HepG2 (cell line): ENCODE measurements around the gene BAZ1A. TPM values are rescaled to one million over a fixed set of nuclear protein-coding genes. Genes with fewer than 3 reads are reported as not detected.

Source experiments
- ATAC-seq: fragments of 200-7000 bp; cut with Tn5 transposase; 3 replicates; pipeline ENCODE4 v1.9.1; 2020; ENCODE audit warnings: mild to moderate bottlenecking, moderate library complexity
- BruUV-seq: library from RNA; stranded (reverse); fragments of 400-500 nt; replicated peaks from 2 replicates; lab custom pipeline; 2021; lab: Mats Ljungman, UMichigan
- CTCF ChIA-PET: fragments of 300-600 bp; formaldehyde crosslinking; extraction: SDS; loops from one replicate; lab custom pipeline; 2021; ENCODE audit warnings: low total read pairs, inconsistent platforms, low intra/inter-chr PET ratio; lab: Yijun Ruan, JAX
- POLR2A ChIA-PET: fragments of 350-600 bp; sonication (Branson Sonifier 250); formaldehyde crosslinking; loops from one replicate; lab custom pipeline; 2020; ENCODE audit warnings: antibody characterized with exemption, inconsistent platforms; lab: Yijun Ruan, JAX
- DNase-seq: peaks from one replicate; pipeline ENCODE4 v3.0.0-alpha.2; 2015; ENCODE audit warnings: low spot score
- FAIRE-seq: peaks from 3 replicates; lab custom pipeline; 2011; peaks lifted over from hg19 to GRCh38; lab: Jason Lieb, UNC
- H2AFZ ChIP-seq: one replicate; pipeline ENCODE4 v1.6.1; 2011; ENCODE audit warnings: low read length, inconsistent platforms
- H3K27ac ChIP-seq: fragments of 300-600 bp; 3 replicates; pipeline ENCODE4 v1.8.0; 2011; ENCODE audit warnings: mixed run types, mild to moderate bottlenecking, mixed read lengths, low read length, inconsistent platforms; ENCODE audit not compliant: insufficient read depth; ENCODE audit errors: extremely low read length
- H3K27me3 ChIP-seq, 2 experiments: fragments of 200-600 bp in 1 of 2; 2 replicates in 1 of 2; 3 replicates in 1 of 2; pipeline versions ENCODE4 v1.6.0 to v1.8.0; 2011; ENCODE audit warnings: low read length in 2 of 2, mild to moderate bottlenecking in 2 of 2, moderate library complexity in 2 of 2, inconsistent platforms in 1 of 2; ENCODE audit not compliant: insufficient read depth in 2 of 2, control insufficient read depth in 1 of 2
- H3K36me3 ChIP-seq, 2 experiments: fragments of 200-600 bp in 1 of 2; replicated peaks in 1 of 2; 2 replicates in 1 of 2; 3 replicates in 1 of 2; pipeline versions ENCODE4 v1.5.1 to v1.8.0; 2011; ENCODE audit warnings: low read length in 2 of 2, inconsistent platforms in 1 of 2; ENCODE audit not compliant: insufficient read depth in 2 of 2, control insufficient read depth in 1 of 2
- H3K4me1 ChIP-seq: 2 replicates; pipeline ENCODE4 v1.5.1; 2012; ENCODE audit warnings: low read length, inconsistent platforms; ENCODE audit not compliant: insufficient read depth
- H3K4me2 ChIP-seq: 2 replicates; pipeline ENCODE4 v1.6.0; 2011; ENCODE audit warnings: low read depth, low read length, inconsistent platforms
- H3K4me3 ChIP-seq, 3 experiments: fragments of 200-600 bp in 1 of 3; sonication (generic), shearing (Covaris generic) in 1 of 3; replicated peaks in 1 of 3; 2 replicates each; pipeline ENCODE4 v1.5.1; 2011 to 2016; ENCODE audit warnings: low read length in 3 of 3, inconsistent platforms in 2 of 3, low read depth in 2 of 3, mild to moderate bottlenecking in 2 of 3, control low read depth in 1 of 3, mixed read lengths in 1 of 3; ENCODE audit not compliant: insufficient read depth in 1 of 3
- H3K79me2 ChIP-seq: one replicate; pipeline ENCODE4 v1.6.1; 2011; ENCODE audit warnings: low read length, inconsistent platforms; ENCODE audit not compliant: insufficient read depth
- H3K9ac ChIP-seq: 2 replicates; pipeline ENCODE4 v1.6.0; 2011; ENCODE audit warnings: mild to moderate bottlenecking, low read depth, low read length, inconsistent platforms; ENCODE audit not compliant: insufficient read depth
- H3K9me3 ChIP-seq: 2 replicates; pipeline ENCODE4 v1.5.1; 2012; ENCODE audit warnings: mild to moderate bottlenecking, low read length
- H4K20me1 ChIP-seq: 2 replicates; pipeline ENCODE4 v1.6.0; 2011; ENCODE audit warnings: inconsistent platforms, mild to moderate bottlenecking, low read length, moderate library complexity; ENCODE audit not compliant: insufficient read depth
- DNMT1 ChIP-seq: sonication (generic); formaldehyde crosslinking; IDR thresholded peaks from 2 replicates; pipeline ENCODE4 v1.5.1; 2020; ENCODE audit warnings: mild to moderate bottlenecking, missing genetic modification reagents
- LCORL ChIP-seq, 2 experiments: fragments of 450-650 bp in 1 of 2; sonication (generic) in 1 of 2; formaldehyde crosslinking in 1 of 2; IDR thresholded peaks; 2 replicates each; pipeline versions ENCODE4 v1.5.0 to v1.6.1; 2017 to 2020; ENCODE audit warnings: antibody characterized with exemption in 1 of 2, missing genetic modification reagents in 1 of 2
- MEF2D ChIP-seq: sonication (generic); formaldehyde crosslinking; IDR thresholded peaks from 2 replicates; pipeline ENCODE4 v1.5.1; 2020; ENCODE audit warnings: mild to moderate bottlenecking, missing genetic modification reagents
- ZNF615 ChIP-seq: sonication (generic); formaldehyde crosslinking; IDR thresholded peaks from 2 replicates; pipeline ENCODE4 v1.5.0; 2020; ENCODE audit warnings: mild to moderate bottlenecking, missing genetic modification reagents, borderline replicate concordance
- ZNF713 ChIP-seq: sonication (generic); formaldehyde crosslinking; IDR thresholded peaks from 2 replicates; pipeline ENCODE4 v1.4.0; 2020; ENCODE audit warnings: mild to moderate bottlenecking, missing genetic modification reagents
- ZSCAN21 ChIP-seq: sonication (generic); formaldehyde crosslinking; IDR thresholded peaks from 2 replicates; pipeline ENCODE4 v1.8.0; 2022; ENCODE audit warnings: mild to moderate bottlenecking, missing genetic modification reagents, moderate library complexity, borderline replicate concordance
- WGBS: methylation state at CpG from one replicate; pipeline ENCODE4 v1.1.6; 2017; ENCODE audit warnings: low lambda C conversion rate; 5-methylcytosine and 5-hydroxymethylcytosine counted together
- in situ Hi-C: cut with HindIII; loops from 2 replicates; pipeline ENCODE4 v1.10.0; 2017; ENCODE audit warnings: low pct_unique_long_range_greater_than_20kb; ENCODE audit not compliant: extremely low pct_ligation_motif_present
- intact Hi-C: fragments of 100-400 bp; cut with micrococcal nuclease; formaldehyde crosslinking; loops from one replicate; pipeline ENCODE4 v1.10.0; 2022; ENCODE audit not compliant: unreplicated experiment
- polyA plus RNA-seq, 8 experiments: library from polyadenylated mRNA; depleted of rRNA in 3 of 8; stranded (reverse) in 7 of 8; unstranded in 1 of 8; fragments of >200 nt; fragmentation: Illumina TruSeq in 4 of 8; extraction: Trizol in 4 of 8; gene quantifications; 2 replicates each; pipeline versions ENCODE4 v1.2.1 to v1.2.3, GENCODE V29; 2011 to 2016; ENCODE audit warnings: low read depth in 4 of 8, missing spikeins in 1 of 8, mixed read lengths in 1 of 8; ENCODE audit not compliant: insufficient read depth in 1 of 8
- total RNA-seq, 5 experiments: library from RNA; depleted of rRNA; stranded (reverse); fragments of >200 nt; fragmentation: Illumina TruSeq; extraction: Trizol; gene quantifications; 2 replicates each; pipeline ENCODE4 v1.2.3, GENCODE V29; 2016; ENCODE audit warnings: low read depth in 1 of 5
- TF ChIP-seq, protein P1 (sequence below): sonication (generic); formaldehyde crosslinking; IDR thresholded peaks from 2 replicates; pipeline ENCODE4 v1.4.0; 2020; ENCODE audit warnings: mild to moderate bottlenecking, missing genetic modification reagents

BAZ1A gene
- total and polyA plus RNA-seq, 2 of the 13 experiments (the other 11 are each of a cell fraction or from before 2014, with no cell fraction given), result 20.9 to 56.8 TPM

DNA sequence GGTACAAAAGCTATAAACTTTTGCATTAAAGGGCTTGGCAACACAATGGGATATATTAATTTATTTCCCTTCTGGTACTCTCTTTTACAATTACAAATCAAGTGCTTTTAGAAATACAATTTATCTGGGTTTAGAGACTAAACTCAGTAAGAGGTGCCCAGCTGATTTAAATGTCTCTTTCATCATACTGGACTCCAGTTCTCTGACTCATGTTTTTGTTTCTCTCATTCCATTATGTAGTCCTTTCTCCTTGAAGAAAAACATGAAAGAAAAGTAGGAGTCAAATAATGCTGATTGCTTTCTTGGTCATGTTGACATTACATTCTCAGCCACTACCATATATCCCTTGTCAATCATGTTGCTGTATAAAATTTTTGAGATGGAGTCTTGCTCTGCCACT, 124.5 kb downstream of the BAZ1A start:
- TF ChIP-seq LCORL (IDR thresholded peaks at IDR 0.05) (no peak), LCORL (CRISPR knock-in tag; IDR thresholded peaks at IDR 0.05) (no peak), ZNF713 (CRISPR knock-in tag) (no peak), MEF2D (CRISPR knock-in tag) (no peak), ZNF615 (CRISPR knock-in tag) (no peak), DNMT1 (CRISPR knock-in tag) (no peak)
- TF ChIP-seq, protein P1, sequence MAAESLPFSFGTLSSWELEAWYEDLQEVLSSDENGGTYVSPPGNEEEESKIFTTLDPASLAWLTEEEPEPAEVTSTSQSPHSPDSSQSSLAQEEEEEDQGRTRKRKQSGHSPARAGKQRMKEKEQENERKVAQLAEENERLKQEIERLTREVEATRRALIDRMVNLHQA (CRISPR knock-in tag), result no peak
- TF ChIP-seq, all 625 proteins: peak for 0
- Histone ChIP-seq H3K4me3 (no peak overlapping the region), H3K9ac (no peak overlapping the region), H3K4me2 (no peak overlapping the region), H4K20me1 (no peaks in the 10 kb centered on the region), H3K4me1 (no peaks in the 10 kb centered on the region), H3K79me2 (no peaks in the 10 kb centered on the region), H2AFZ (no peak overlapping the region), H3K27me3 (no peaks in the 10 kb centered on the region), H3K36me3 (peaks cover 2 to 5% of the 10 kb centered on the region in 2 experiments; a peak in 4 of 5 replicates), H3K27ac (no peak overlapping the region), H3K9me3 (no peaks in the 10 kb centered on the region)
- ChIA-PET CTCF (no interaction called here), POLR2A (no interaction called here)
- no TSS peak for BruUV-seq
- no peak for DNase-seq
- in situ Hi-C loops, result no loop called here
- ATAC-seq, result no peak
- FAIRE-seq, result no peak
- intact Hi-C loops, result no loop called here

DNA sequence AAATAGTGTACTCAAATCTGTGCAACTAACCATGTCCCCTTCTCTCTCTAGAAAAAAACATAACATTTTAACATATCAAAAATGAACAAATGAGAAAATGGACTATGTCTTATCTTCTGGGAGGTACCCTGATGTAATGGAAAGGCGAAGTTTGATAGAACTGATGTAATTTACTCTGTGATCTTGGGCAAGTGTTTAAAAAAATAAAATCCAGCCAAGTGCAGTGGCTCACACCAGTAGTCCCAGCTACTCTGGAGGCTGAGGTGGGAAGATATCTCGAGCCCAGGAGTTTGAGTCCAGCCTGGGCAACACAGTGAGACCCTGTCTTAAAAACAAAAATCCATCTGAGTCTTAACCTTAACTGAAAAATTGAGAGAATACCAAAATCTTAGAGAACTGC, 124.9 kb downstream of the BAZ1A start:
- intact Hi-C loops (no loop called here), in situ Hi-C loops (no loop called here)
- POLR2A ChIA-PET, result no interaction called here
- no peak overlapping the region for H3K9ac ChIP-seq
- BruUV-seq, result no TSS peak
- no peak for ATAC-seq
- WGBS, result 91% methylated on average over 2 of the region's 2 CpGs
- DNase-seq, result no peak
- no peak overlapping the region for H3K4me3 ChIP-seq
- CTCF ChIA-PET, result no interaction called here
- H3K9me3 ChIP-seq, result no peaks in the 10 kb centered on the region
- no peaks in the 10 kb centered on the region for H4K20me1 ChIP-seq
- no peak for TF ChIP-seq ZSCAN21
- FAIRE-seq, result no peak
- H3K4me2 ChIP-seq, result no peak overlapping the region
- no peaks in the 10 kb centered on the region for H3K79me2 ChIP-seq
- no peak overlapping the region for H2AFZ ChIP-seq
- H3K4me1 ChIP-seq, result no peaks in the 10 kb centered on the region
- H3K27ac ChIP-seq, result no peak overlapping the region
- H3K36me3 ChIP-seq, result peaks cover under 1 to 2% of the 10 kb centered on the region in 2 experiments; a peak in 3 of 5 replicates
- H3K27me3 ChIP-seq, result no peaks in the 10 kb centered on the region
